Activated CD8-positive, alpha-beta memory T cell treated with anti-CD3 and anti-CD28 coated beads, Interleukin-2, amount 50 U/mL, for 48 hours (primary cell): ENCODE data around the gene NET1.
"Not testable (repeated sequence)": the region's sequence is repeated elsewhere in the genome, so short reads cannot be mapped to it uniquely, and the experiment has no call there.

ENCODE experiments used
- DNase-seq: peaks from one replicate; pipeline ENCODE4 v3.0.0-alpha.2; 2020

NET1 gene

GRCh38 chr10:5412277-5412941 lies at the start of gene NET1:
TSS of gene NET1 (plus strand) at chr10:5412557. CDS start at chr10:5412693, 136 bp downstream.
- peak; percentile 87 for DNase-seq

GRCh38 chr10:5362873-5363272 lies 49.5 kb upstream of the NET1 start:
- DNase-seq: no peak

- DNase-seq: no peak
These were observed 48.0 kb upstream of the NET1 start for GRCh38 chr10:5364374-5364773.

- no peak for DNase-seq
These were observed 47.4 kb upstream of the NET1 start, which contains the start of gene UCN3 for GRCh38 chr10:5364890-5365338. TSS of gene UCN3 (plus strand) at chr10:5364966. CDS start at chr10:5373721, 8,755 bp downstream.

GRCh38 chr10:5365928-5366327 lies 46.4 kb upstream of the NET1 start:
- DNase-seq: no peak

- no peak for DNase-seq
These were observed 42.8 kb upstream of the NET1 start for GRCh38 chr10:5369362-5370158.

- DNase-seq: no peak
These were observed 41.6 kb upstream of the NET1 start for GRCh38 chr10:5370493-5371352.

GRCh38 chr10:5373307-5373706 lies 39.0 kb upstream of the NET1 start:
- no peak for DNase-seq

- DNase-seq: no peak
These were observed 38.3 kb upstream of the NET1 start for GRCh38 chr10:5373891-5374611.

GRCh38 chr10:5376450-5376849 lies 35.9 kb upstream of the NET1 start:
- no peak for DNase-seq

GRCh38 chr10:5379202-5379601 lies 33.2 kb upstream of the NET1 start:
- not testable (repeated sequence) for DNase-seq

GRCh38 chr10:5380395-5380794 lies 32.0 kb upstream of the NET1 start:
- DNase-seq: not testable (repeated sequence)

GRCh38 chr10:5381187-5381586 lies 31.2 kb upstream of the NET1 start:
- no peak for DNase-seq

GRCh38 chr10:5385224-5385623 lies 27.1 kb upstream of the NET1 start:
- DNase-seq: no peak

- no peak for DNase-seq
These were observed 25.2 kb upstream of the NET1 start for GRCh38 chr10:5387169-5387568.

- no peak for DNase-seq
These were observed 21.7 kb upstream of the NET1 start for GRCh38 chr10:5390607-5391205.

GRCh38 chr10:5391790-5392189 lies 20.6 kb upstream of the NET1 start:
- DNase-seq: no peak

GRCh38 chr10:5393529-5393928 lies 18.8 kb upstream of the NET1 start:
- no peak for DNase-seq

- DNase-seq: no peak
These were observed 17.2 kb upstream of the NET1 start for GRCh38 chr10:5395168-5395567.

GRCh38 chr10:5396556-5397300 lies 15.6 kb upstream of the NET1 start:
- no peak for DNase-seq

GRCh38 chr10:5399332-5399731 lies 13.0 kb upstream of the NET1 start:
- DNase-seq: no peak
